Panc1 (cell line): ENCODE results near the gene HNF1A.
"Not testable (repeated sequence)": the region's sequence is repeated elsewhere in the genome, so short reads cannot be mapped to it uniquely, and the experiment has no call there.

Source experiments
- CTCF ChIP-seq: fragments of 450-650 bp; IDR thresholded peaks from 2 replicates; pipeline ENCODE4 v1.5.1; 2017; ENCODE audit warnings: mild to moderate bottlenecking
- POLR2AphosphoS5 ChIP-seq: IDR thresholded peaks from 2 replicates; pipeline ENCODE4 v1.6.1; 2012; ENCODE audit warnings: mild to moderate bottlenecking, low read depth, low read length, moderate library complexity
- REST ChIP-seq, 2 experiments: IDR thresholded peaks; 2 replicates each; pipeline ENCODE4 v1.6.1; 2011 to 2012; ENCODE audit warnings: low read depth in 2 of 2, control low read depth in 1 of 2, low read length in 1 of 2, mild to moderate bottlenecking in 1 of 2, moderate library complexity in 1 of 2; ENCODE audit not compliant: insufficient read depth in 1 of 2
- TCF7L2 ChIP-seq: IDR thresholded peaks from 2 replicates; pipeline ENCODE4 v1.6.1; 2011; ENCODE audit warnings: mild to moderate bottlenecking, low read depth, low read length, inconsistent platforms

- not testable (repeated sequence) for TF ChIP-seq CTCF; REST (IDR thresholded peaks at IDR 0.05; ENCODE audit: insufficient read depth in 1 of 2, low read depth in 2 of 2, low read length in 1 of 2); POLR2AphosphoS5; TCF7L2
These were observed 32.8 kb upstream of the HNF1A start for GRCh38 chr12:120945516-120945915.
